Endothelial cell of umbilical vein (primary cell): ENCODE data around the gene CHN2. TPM values are rescaled to one million over a fixed set of nuclear protein-coding genes. Genes with fewer than 3 reads are reported as not detected.

ENCODE experiments used
- BruUV-seq: library from RNA; stranded (reverse); fragments of 400-500 nt; replicated peaks from 2 replicates; lab custom pipeline; 2021; lab: Mats Ljungman, UMichigan
- CTCF ChIA-PET: fragments of 300-600, 350-600 bp; sonication (Branson Sonifier 250); formaldehyde crosslinking; loops from one replicate; lab custom pipeline; 2021; ENCODE audit warnings: antibody characterized with exemption, inconsistent platforms; lab: Charles Lee
- POLR2A ChIA-PET: fragments of 300-600, 350-600 bp; sonication (Branson Sonifier 250); formaldehyde crosslinking; loops from one replicate; lab custom pipeline; 2021; ENCODE audit warnings: antibody characterized with exemption, inconsistent platforms; lab: Charles Lee
- DNase-seq: peaks from one replicate; pipeline ENCODE4 v3.0.0-alpha.2; 2011; ENCODE audit warnings: low read depth, low spot score
- FAIRE-seq: peaks from 2 replicates; lab custom pipeline; 2011; peaks lifted over from hg19 to GRCh38; lab: Jason Lieb, UNC
- H2AFZ ChIP-seq: 2 replicates; pipeline ENCODE4 v1.6.0; 2012; ENCODE audit warnings: low read depth, low read length, control low read depth, inconsistent platforms
- H3K27ac ChIP-seq: 2 replicates; pipeline ENCODE4 v1.5.1; 2011; ENCODE audit warnings: low read depth, mild to moderate bottlenecking, control low read depth, low read length, moderate library complexity; ENCODE audit not compliant: insufficient read depth
- H3K27me3 ChIP-seq, 2 experiments: 2 replicates each; pipeline versions ENCODE4 v1.6.0 to v1.6.1; 2011; ENCODE audit warnings: low read length in 2 of 2, mixed read lengths in 1 of 2; ENCODE audit not compliant: control insufficient read depth in 2 of 2, insufficient read depth in 2 of 2
- H3K36me3 ChIP-seq, 2 experiments: 2 replicates in 1 of 2; 3 replicates in 1 of 2; pipeline ENCODE4 v1.5.1; 2011; ENCODE audit warnings: low read length in 2 of 2, mild to moderate bottlenecking in 1 of 2, moderate library complexity in 1 of 2; ENCODE audit not compliant: control insufficient read depth in 2 of 2, insufficient read depth in 2 of 2; ENCODE audit errors: extremely low read depth in 1 of 2
- H3K4me1 ChIP-seq: 3 replicates; pipeline ENCODE4 v1.5.1; 2011; ENCODE audit warnings: mild to moderate bottlenecking, low read length; ENCODE audit not compliant: control insufficient read depth, insufficient read depth; ENCODE audit errors: extremely low read depth
- H3K4me2 ChIP-seq: 2 replicates; pipeline ENCODE4 v1.6.1; 2011; ENCODE audit warnings: low read length, control low read depth, mixed read lengths; ENCODE audit not compliant: insufficient read depth
- H3K4me3 ChIP-seq, 3 experiments: fragments of 200-600 bp in 1 of 3; sonication (generic), shearing (Covaris generic) in 1 of 3; replicated peaks in 1 of 3; 2 replicates each; pipeline ENCODE4 v1.5.1; 2011 to 2016; ENCODE audit warnings: control low read depth in 3 of 3, low read length in 3 of 3, mild to moderate bottlenecking in 2 of 3, inconsistent platforms in 1 of 3, low read depth in 1 of 3, moderate library complexity in 1 of 3; ENCODE audit not compliant: insufficient read depth in 1 of 3
- H3K79me2 ChIP-seq: 2 replicates; pipeline ENCODE4 v1.6.0; 2012; ENCODE audit warnings: low read length, inconsistent platforms; ENCODE audit not compliant: control insufficient read depth, insufficient read depth
- H3K9ac ChIP-seq: replicated peaks from 2 replicates; pipeline ENCODE3; 2011; ENCODE audit warnings: low read length, control low read depth; ENCODE audit not compliant: insufficient read depth; ENCODE audit errors: extremely low read depth
- H3K9me1 ChIP-seq: replicated peaks from 3 replicates; pipeline ENCODE4 v1.6.0; 2011; ENCODE audit warnings: mild to moderate bottlenecking, low read length; ENCODE audit not compliant: control insufficient read depth, insufficient read depth; ENCODE audit errors: extremely low read depth
- H3K9me3 ChIP-seq: replicated peaks from 2 replicates; pipeline ENCODE4 v1.5.1; 2012; ENCODE audit warnings: low read length, inconsistent platforms; ENCODE audit not compliant: control insufficient read depth, insufficient read depth
- H4K20me1 ChIP-seq: replicated peaks from 2 replicates; pipeline ENCODE3; 2011; ENCODE audit warnings: mild to moderate bottlenecking, low read length; ENCODE audit not compliant: control insufficient read depth, insufficient read depth; ENCODE audit errors: extremely low read depth
- CTCF ChIP-seq, 2 donors: IDR thresholded peaks; 1 replicate in 1 of 2; 2 replicates in 1 of 2; pipeline ENCODE4 v1.5.1; 2011; ENCODE audit warnings: low read length in 2 of 2, mild to moderate bottlenecking in 2 of 2, moderate library complexity in 2 of 2, control low read depth in 1 of 2, inconsistent platforms in 1 of 2, low read depth in 1 of 2; ENCODE audit not compliant: insufficient read depth in 1 of 2; ENCODE audit errors: extremely low read depth in 1 of 2
- EZH2 ChIP-seq: IDR thresholded peaks from 2 replicates; pipeline ENCODE4 v1.6.1; 2012; ENCODE audit warnings: borderline replicate concordance, low read depth, mild to moderate bottlenecking, moderate library complexity, low read length, inconsistent platforms; ENCODE audit not compliant: severe bottlenecking
- FOS ChIP-seq: IDR thresholded peaks from 2 replicates; pipeline ENCODE4 v1.6.1; 2011; ENCODE audit warnings: mild to moderate bottlenecking, low read length, moderate library complexity, borderline replicate concordance; ENCODE audit not compliant: insufficient read depth
- GATA2 ChIP-seq: IDR thresholded peaks from 2 replicates; pipeline ENCODE4 v1.7.0; 2011; ENCODE audit warnings: low read depth, mild to moderate bottlenecking, moderate library complexity, mixed read lengths, low read length; ENCODE audit not compliant: insufficient read length, insufficient read depth
- JUN ChIP-seq: IDR thresholded peaks from 2 replicates; pipeline ENCODE4 v1.6.1; 2011; ENCODE audit warnings: borderline replicate concordance, low read depth; ENCODE audit not compliant: insufficient read length, insufficient read depth
- MAX ChIP-seq: IDR thresholded peaks from 2 replicates; pipeline ENCODE4 v1.6.1; 2011; ENCODE audit not compliant: insufficient read depth, insufficient read length
- MYC ChIP-seq: IDR thresholded peaks from one replicate; pipeline ENCODE4 v1.6.1; 2011; ENCODE audit warnings: mild to moderate bottlenecking, low read depth, low read length
- POLR2A ChIP-seq: IDR thresholded peaks from 2 replicates; pipeline ENCODE4 v1.6.1; 2012; ENCODE audit warnings: low read depth, mild to moderate bottlenecking, control low read depth, low read length
- POLR2AphosphoS5 ChIP-seq: IDR thresholded peaks from 2 replicates; pipeline ENCODE4 v1.6.1; 2012; ENCODE audit warnings: low read depth, mild to moderate bottlenecking, control low read depth, low read length, moderate library complexity; ENCODE audit not compliant: insufficient read depth
- dilution Hi-C: fragments of 300-500 bp; cut with MboI; formaldehyde crosslinking; loops from one replicate; pipeline ENCODE4 v1.15.0; 2019; ENCODE audit warnings: low sequenced_read_pairs; ENCODE audit not compliant: extremely low pct_ligation_motif_present
- intact Hi-C: fragments of 100-400 bp; cut with micrococcal nuclease; formaldehyde crosslinking; loops from one replicate; pipeline ENCODE4 v1.10.0; 2022
- polyA plus RNA-seq, 4 experiments: library from polyadenylated mRNA; depleted of rRNA in 3 of 4; stranded (reverse) in 3 of 4; unstranded in 1 of 4; fragments of >200 nt; gene quantifications; 2 replicates each; pipeline versions ENCODE4 v1.2.1 to v1.2.3, GENCODE V29; 2011 to 2012; ENCODE audit warnings: missing spikeins in 1 of 4
- total RNA-seq: library from RNA; stranded (reverse); gene quantifications from 2 replicates; pipeline ENCODE4 v1.2.3, GENCODE V29; 2021

CHN2 gene
- total and polyA plus RNA-seq, 2 donors (not counting 3 experiments of a cell fraction or from before 2014, with no cell fraction given): 1.4 to 5.0 TPM

- DNase-seq (no peak), FAIRE-seq (no peak)
- Histone ChIP-seq H3K9ac (no peak overlapping the region), H3K79me2 (no peaks in the 10 kb centered on the region), H3K4me3 (no peak overlapping the region), H2AFZ (no peak overlapping the region), H4K20me1 (no peaks in the 10 kb centered on the region), H3K36me3 (no peaks in the 10 kb centered on the region), H3K27ac (no peak overlapping the region), H3K4me1 (peaks cover 8% of the 10 kb centered on the region), H3K27me3 (peaks cover 2 to 10% of the 10 kb centered on the region in 2 experiments), H3K9me3 (no peaks in the 10 kb centered on the region), H3K4me2 (no peak overlapping the region), H3K9me1 (no peaks in the 10 kb centered on the region)
- intact Hi-C loops (no loop called here), dilution Hi-C loops (no loop called here)
- TF ChIP-seq POLR2AphosphoS5 (no peak), FOS (no peak), POLR2A (no peak), GATA2 (no peak), MYC (no peak), JUN (no peak), MAX (no peak), CTCF (IDR thresholded peaks at IDR 0.05; ENCODE audit: extremely low read depth in 1 of 2, insufficient read depth in 1 of 2, low read depth in 1 of 2, low read length in 2 of 2) (no peak), EZH2 (no peak)
- CTCF ChIA-PET: interaction anchor here (1.9 to 2.0 kb wide), 2 partner anchors 16 to 23 kb away, joined by 5 to 11 read pairs; no protein-coding TSS in a partner anchor
- POLR2A ChIA-PET: no interaction called here
- no TSS peak for BruUV-seq
Observed at GRCh38 chr7:29173458-29173857, 21.1 kb upstream of the CHN2 start.
